KOPT-K1 (cell line): ENCODE data around the gene PRAMEF1.
"Not testable (repeated sequence)": the region's sequence is repeated elsewhere in the genome, so short reads cannot be mapped to it uniquely, and the experiment has no call there.

Source experiments
- H3K27ac ChIP-seq: fragments of 200-600 bp; sonication (generic); 2 replicates; pipeline ENCODE4 v1.5.1; 2016; ENCODE audit warnings: antibody characterized with exemption, mild to moderate bottlenecking, low read depth, low read length; ENCODE audit not compliant: poor library complexity, severe bottlenecking
- H3K36me3 ChIP-seq: fragments of 200-600 bp; sonication (generic); 2 replicates; pipeline ENCODE4 v1.5.1; 2017; ENCODE audit warnings: antibody characterized with exemption, mild to moderate bottlenecking, low read length, moderate library complexity; ENCODE audit not compliant: insufficient read depth
- H3K9me3 ChIP-seq: fragments of 200-600 bp; sonication (generic); 2 replicates; pipeline ENCODE4 v1.5.1; 2017; ENCODE audit warnings: antibody characterized with exemption, low read length, mild to moderate bottlenecking; ENCODE audit not compliant: insufficient read depth, poor library complexity, severe bottlenecking

The PRAMEF1 gene

GRCh38 chr1:12769031-12769430 lies 22.2 kb upstream of the PRAMEF1 start:
- no peaks in the 10 kb centered on the region for H3K9me3 ChIP-seq
- no peaks in the 10 kb centered on the region for H3K36me3 ChIP-seq
- H3K27ac ChIP-seq = no peak overlapping the region

GRCh38 chr1:12769976-12770505 lies 21.2 kb upstream of the PRAMEF1 start:
- H3K27ac ChIP-seq = no peak overlapping the region
- no peaks in the 10 kb centered on the region for H3K36me3 ChIP-seq
- no peaks in the 10 kb centered on the region for H3K9me3 ChIP-seq

GRCh38 chr1:12770620-12771019 lies 20.6 kb upstream of the PRAMEF1 start:
- Histone ChIP-seq H3K9me3 (no peaks in the 10 kb centered on the region), H3K36me3 (no peaks in the 10 kb centered on the region), H3K27ac (no peak overlapping the region)

- Histone ChIP-seq H3K9me3 (no peaks in the 10 kb centered on the region), H3K27ac (no peak overlapping the region), H3K36me3 (no peaks in the 10 kb centered on the region)
Observed at GRCh38 chr1:12771186-12771585, 20.0 kb upstream of the PRAMEF1 start.

- Histone ChIP-seq H3K36me3 (no peaks in the 10 kb centered on the region), H3K9me3 (no peaks in the 10 kb centered on the region), H3K27ac (no peak overlapping the region)
Observed at GRCh38 chr1:12772520-12772919, 18.7 kb upstream of the PRAMEF1 start.

GRCh38 chr1:12773438-12773837 lies 17.8 kb upstream of the PRAMEF1 start, which contains the start of gene PRAMEF12:
PRAMEF12 (plus strand) TSS chr1:12773738; CDS start chr1:12774868, 1,130 bp downstream.
- H3K36me3 ChIP-seq = no peaks in the 10 kb centered on the region
- H3K27ac ChIP-seq = no peak within 1 kb of the TSS
- no peaks in the 10 kb centered on the region for H3K9me3 ChIP-seq

GRCh38 chr1:12774801-12775345 lies 16.3 kb upstream of the PRAMEF1 start:
- H3K27ac ChIP-seq = no peak overlapping the region
- H3K36me3 ChIP-seq = no peaks in the 10 kb centered on the region
- H3K9me3 ChIP-seq = no peaks in the 10 kb centered on the region

GRCh38 chr1:12775443-12775842 lies 15.8 kb upstream of the PRAMEF1 start:
- H3K27ac ChIP-seq = no peak overlapping the region
- H3K9me3 ChIP-seq = no peaks in the 10 kb centered on the region
- H3K36me3 ChIP-seq = no peaks in the 10 kb centered on the region

- no peaks in the 10 kb centered on the region for H3K36me3 ChIP-seq
- H3K9me3 ChIP-seq = no peaks in the 10 kb centered on the region
- H3K27ac ChIP-seq = no peak overlapping the region
Observed at GRCh38 chr1:12776801-12777557, 14.2 kb upstream of the PRAMEF1 start.

GRCh38 chr1:12778061-12778460 lies 13.1 kb upstream of the PRAMEF1 start:
- no peaks in the 10 kb centered on the region for H3K9me3 ChIP-seq
- H3K36me3 ChIP-seq = no peaks in the 10 kb centered on the region
- H3K27ac ChIP-seq = no peak overlapping the region

GRCh38 chr1:12778907-12779306 lies 12.3 kb upstream of the PRAMEF1 start:
- H3K27ac ChIP-seq = no peak overlapping the region
- H3K36me3 ChIP-seq = no peaks in the 10 kb centered on the region
- peaks cover under 1% of the 10 kb centered on the region for H3K9me3 ChIP-seq

GRCh38 chr1:12781488-12781887 lies 9.7 kb upstream of the PRAMEF1 start:
- H3K9me3 ChIP-seq = peaks cover 17% of the 10 kb centered on the region
- H3K27ac ChIP-seq, H3K36me3 ChIP-seq: not testable (repeated sequence)

GRCh38 chr1:12783783-12784182 lies 7.4 kb upstream of the PRAMEF1 start:
- H3K36me3 ChIP-seq, H3K27ac ChIP-seq: not testable (repeated sequence)
- H3K9me3 ChIP-seq = peaks cover 17% of the 10 kb centered on the region

- H3K27ac ChIP-seq, H3K36me3 ChIP-seq: not testable (repeated sequence)
- peaks cover 17% of the 10 kb centered on the region for H3K9me3 ChIP-seq
Observed at GRCh38 chr1:12784729-12785128, 6.5 kb upstream of the PRAMEF1 start.

- no peak overlapping the region for H3K27ac ChIP-seq
- no peaks in the 10 kb centered on the region for H3K9me3 ChIP-seq
- H3K36me3 ChIP-seq = no peaks in the 10 kb centered on the region
Observed at GRCh38 chr1:12798911-12799310, 7.7 kb downstream of the PRAMEF1 start.

- Histone ChIP-seq H3K36me3 (no peaks in the 10 kb centered on the region), H3K27ac (no peak overlapping the region), H3K9me3 (no peaks in the 10 kb centered on the region)
Observed at GRCh38 chr1:12799730-12800129, 8.5 kb downstream of the PRAMEF1 start.
